HG03095 (cell line): Measurements from ENCODE around the gene PDE3A.
"Not testable (repeated sequence)": the region's sequence is repeated elsewhere in the genome, so short reads cannot be mapped to it uniquely, and the experiment has no call there.

Experiments
- ATAC-seq: cut with Tn5 transposase; IDR thresholded peaks from one replicate; pipeline ENCODE4 v1.9.1; 2021; ENCODE audit warnings: moderate library complexity; ENCODE audit not compliant: unreplicated experiment

The PDE3A gene

GRCh38 chr12:20546267-20546666 lies 177.9 kb downstream of the PDE3A start:
- no peak for ATAC-seq

- ATAC-seq, result no peak
These were observed 179.7 kb downstream of the PDE3A start for GRCh38 chr12:20547816-20548575.

- ATAC-seq, result no peak
These were observed 180.3 kb downstream of the PDE3A start for GRCh38 chr12:20548611-20549010.

DNA sequence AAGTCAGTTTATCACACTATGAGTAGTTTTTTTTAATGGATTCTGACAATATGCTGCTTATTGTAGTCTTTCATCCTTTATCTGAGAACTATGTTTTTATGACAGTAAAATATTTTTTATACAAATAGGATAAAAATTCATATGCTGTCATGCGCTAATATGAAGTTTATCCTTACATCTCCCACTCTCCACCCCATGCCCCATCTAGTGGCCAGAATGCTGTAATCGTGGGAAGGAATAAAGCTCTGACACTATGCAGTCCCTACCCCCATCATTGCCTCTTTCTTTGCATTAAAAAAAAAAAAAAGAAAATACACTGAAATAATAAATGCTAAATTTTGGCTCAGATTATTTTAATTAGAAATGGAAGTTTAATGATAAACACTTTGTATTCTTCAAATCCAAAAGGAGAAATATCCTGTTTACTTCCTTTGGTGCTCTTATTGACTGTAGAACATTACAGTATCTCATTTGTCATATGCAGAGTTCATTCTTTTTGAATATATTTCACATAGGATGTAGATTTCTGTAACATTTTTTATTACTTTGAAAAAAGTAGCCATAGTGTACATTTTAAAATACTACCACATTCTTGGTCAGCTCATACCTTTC lies 180.9 kb downstream of the PDE3A start:
- ATAC-seq, result no peak

- not testable (repeated sequence) for ATAC-seq
These were observed 183.6 kb downstream of the PDE3A start for GRCh38 chr12:20551742-20552442.

DNA sequence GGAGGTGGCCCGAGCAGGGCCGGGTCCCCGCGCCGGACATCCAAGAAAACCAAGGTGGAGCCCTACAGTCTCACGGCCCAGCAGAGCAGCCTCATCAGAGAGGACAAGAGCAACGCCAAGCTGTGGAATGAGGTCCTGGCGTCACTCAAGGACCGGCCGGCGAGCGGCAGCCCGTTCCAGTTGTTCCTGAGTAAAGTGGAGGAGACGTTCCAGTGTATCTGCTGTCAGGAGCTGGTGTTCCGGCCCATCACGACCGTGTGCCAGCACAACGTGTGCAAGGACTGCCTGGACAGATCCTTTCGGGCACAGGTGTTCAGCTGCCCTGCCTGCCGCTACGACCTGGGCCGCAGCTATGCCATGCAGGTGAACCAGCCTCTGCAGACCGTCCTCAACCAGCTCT lies 184.2 kb downstream of the PDE3A start:
- ATAC-seq, result not testable (repeated sequence)

DNA sequence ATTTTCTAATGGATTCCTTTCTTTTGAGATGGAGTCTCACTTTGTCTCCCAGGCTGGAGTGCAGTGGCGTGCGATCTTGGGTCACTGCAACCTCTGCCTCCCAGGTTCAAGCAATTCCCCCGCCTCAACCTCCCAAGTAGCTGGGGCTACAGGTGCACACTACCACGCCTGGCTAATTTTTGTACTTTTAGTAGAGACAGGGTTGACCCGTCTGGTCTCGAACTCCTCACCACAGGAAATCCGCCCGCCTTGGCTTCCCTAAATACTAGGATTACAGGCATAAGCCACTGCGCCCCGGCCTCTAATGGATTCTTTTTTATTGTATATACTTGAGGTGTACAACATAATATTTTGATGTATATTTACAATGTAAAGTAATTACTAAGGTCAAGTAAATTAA lies 186.7 kb downstream of the PDE3A start:
- ATAC-seq, result no peak

GRCh38 chr12:20555771-20556170 lies 187.4 kb downstream of the PDE3A start:
- ATAC-seq, result no peak

DNA sequence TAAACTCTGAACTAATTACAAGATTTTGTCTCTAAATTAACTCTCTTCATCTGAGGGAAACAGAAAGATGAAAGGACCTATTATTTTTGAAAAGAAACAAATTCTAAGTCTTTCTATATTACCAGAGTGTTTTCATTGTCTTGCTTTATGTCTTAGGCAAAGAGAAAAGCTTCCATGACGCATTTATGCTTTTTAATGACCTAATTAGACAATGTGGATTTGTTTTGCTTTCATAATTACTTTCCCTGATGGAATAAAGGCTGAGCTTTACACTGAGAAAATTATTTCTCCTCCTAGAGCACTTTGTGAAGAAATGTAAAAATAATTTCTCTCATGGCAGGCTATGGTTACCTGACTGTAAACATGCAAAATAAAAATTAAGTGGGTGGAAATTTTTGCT lies 188.8 kb downstream of the PDE3A start:
- no peak for ATAC-seq

DNA sequence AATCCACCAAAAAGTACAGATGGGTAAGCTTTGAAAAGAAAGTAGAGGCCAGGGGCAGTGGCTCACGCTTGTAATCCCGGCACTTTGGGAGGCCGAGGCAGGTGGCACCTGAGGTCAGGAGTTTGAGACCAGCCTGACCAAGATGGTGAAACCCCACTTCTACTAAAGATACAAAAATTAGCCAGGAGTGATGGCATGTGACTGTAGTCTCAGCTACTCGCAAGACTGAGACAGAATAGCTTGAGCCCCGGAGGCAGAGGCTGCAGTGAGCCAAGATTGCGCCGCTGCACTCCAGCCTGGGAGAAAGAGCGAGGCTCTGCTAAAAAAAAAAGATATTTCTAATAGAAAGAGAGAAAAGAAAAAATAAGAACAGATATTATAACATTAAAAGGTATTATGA lies 192.6 kb downstream of the PDE3A start:
- no peak for ATAC-seq

DNA sequence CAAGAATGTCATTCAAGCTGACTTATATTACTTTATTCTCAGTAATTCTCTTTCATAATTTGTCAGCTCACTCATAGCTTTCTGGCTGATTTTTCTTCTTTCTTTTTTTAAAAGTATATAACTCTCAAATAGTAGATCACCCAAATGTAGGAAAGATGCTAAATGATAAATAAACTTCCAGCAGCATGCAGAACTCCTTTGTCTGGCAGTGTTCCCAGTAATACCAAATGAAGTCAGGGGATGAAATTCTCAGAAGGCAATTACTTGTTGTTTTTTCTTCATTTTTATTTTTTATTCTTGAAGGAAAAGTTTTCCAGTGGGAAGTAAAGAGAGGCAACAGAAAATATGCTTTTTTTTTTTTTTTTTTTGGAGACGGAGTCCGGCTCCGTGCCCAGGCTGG lies 193.5 kb downstream of the PDE3A start:
- no peak for ATAC-seq

DNA sequence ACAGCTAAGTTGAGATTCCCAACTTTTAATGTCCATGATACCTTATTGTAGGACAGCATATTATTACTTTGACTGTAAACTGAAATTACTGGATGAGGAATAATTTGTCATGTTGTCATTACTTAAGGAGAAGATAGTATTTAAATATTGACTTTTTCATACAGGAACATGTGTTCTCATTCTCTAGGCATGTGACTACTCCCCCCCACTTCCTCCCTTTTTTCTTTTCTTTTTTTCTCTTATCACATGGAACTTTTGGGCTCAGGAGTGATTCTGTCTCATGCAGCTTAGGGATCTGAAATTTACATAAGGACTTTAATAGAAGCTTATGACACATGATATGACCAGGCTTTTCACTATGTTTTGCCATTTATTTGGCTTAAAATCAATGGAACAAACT lies 199.1 kb downstream of the PDE3A start:
- no peak for ATAC-seq

- ATAC-seq, result no peak
These were observed 204.1 kb downstream of the PDE3A start for GRCh38 chr12:20572451-20572850.

DNA sequence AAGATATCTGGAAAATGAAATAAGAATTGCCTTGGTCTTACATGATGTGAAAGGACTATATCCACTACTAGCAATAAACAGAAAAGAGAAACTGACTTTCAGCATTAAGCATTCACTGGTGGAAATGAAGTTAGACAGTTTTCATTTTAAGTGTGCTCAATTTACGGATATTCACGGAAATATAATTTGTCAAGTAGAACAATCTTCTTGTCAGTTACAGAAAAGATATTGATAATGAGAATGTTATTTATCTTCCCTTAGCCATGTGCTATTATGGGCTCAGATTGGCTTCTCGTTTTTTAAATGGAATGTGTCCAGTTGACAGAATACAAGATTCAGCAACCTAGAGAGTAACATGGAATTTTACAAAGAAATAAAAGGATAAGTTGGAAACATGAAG lies 208.2 kb downstream of the PDE3A start:
- no peak for ATAC-seq

- no peak for ATAC-seq
These were observed 208.7 kb downstream of the PDE3A start for GRCh38 chr12:20577054-20577453.

DNA sequence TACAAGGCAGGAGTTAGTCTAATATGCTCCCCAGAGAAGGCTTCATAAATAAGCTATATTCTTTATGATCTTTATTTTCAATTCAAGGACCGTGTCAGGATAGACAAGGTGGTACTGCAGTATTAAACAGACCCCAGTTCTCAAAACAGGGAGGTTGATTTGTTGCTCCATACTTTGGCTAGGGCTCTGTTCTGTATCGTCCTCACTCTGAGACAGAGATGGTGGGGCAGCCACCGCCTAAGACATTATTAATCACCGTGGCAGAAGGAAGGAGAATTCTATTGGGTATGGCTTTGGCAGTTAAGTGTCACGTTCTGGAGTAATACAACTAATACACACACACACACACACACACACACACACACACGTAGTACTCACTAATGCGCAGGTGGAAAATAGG lies 209.8 kb downstream of the PDE3A start:
- no peak for ATAC-seq

DNA sequence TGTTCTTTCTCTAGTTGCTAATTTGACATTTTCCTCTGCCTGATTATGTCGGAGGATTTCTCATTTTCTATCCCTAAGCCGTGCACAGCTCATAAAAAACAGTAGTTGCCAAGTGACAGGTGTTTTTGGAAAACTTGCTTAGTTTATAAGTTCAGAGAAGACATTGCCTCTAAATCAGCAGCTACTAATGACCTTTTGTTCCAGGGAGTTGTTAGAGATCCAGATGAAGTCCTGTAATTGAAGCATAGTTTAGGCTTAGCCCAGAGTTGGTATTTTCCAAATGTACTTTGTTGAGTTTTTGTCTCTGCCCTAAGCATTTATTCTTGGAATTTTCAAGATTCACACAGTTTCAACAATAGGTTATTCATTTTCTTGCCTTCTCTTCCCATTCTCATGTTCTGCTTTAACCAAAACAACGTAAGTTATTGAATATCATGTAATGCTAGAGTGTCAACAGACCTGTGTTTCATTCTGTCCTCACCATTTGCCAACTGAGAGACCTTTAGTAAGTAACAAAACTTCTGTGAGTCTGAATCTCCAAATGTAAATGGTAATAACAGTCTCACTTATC lies 216.8 kb downstream of the PDE3A start:
- no peak for ATAC-seq

GRCh38 chr12:20585913-20586312 lies 217.6 kb downstream of the PDE3A start:
- ATAC-seq, result no peak

GRCh38 chr12:20588042-20588441 lies 219.7 kb downstream of the PDE3A start:
- ATAC-seq, result no peak

- no peak for ATAC-seq
These were observed 222.2 kb downstream of the PDE3A start for GRCh38 chr12:20590570-20590969.

DNA sequence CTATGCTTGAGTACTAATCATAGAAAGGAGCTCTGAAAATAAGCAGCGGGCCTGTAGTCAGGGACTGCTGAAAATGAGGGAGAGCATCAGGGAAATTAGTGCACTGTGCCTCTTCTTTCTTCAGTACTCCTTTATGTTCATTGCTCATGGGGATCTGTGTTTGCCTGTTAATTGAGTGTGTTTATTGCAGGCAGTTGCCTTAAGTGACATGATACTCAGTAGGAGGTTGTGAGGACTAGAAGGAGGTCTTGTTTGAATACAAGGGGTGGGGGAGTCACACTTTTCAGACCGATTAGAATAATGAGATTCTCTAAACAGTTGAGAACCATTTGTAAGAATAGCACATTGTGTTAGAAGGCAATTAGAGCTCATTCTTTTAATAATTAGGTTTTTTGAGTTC lies 224.2 kb downstream of the PDE3A start:
- ATAC-seq, result no peak

DNA sequence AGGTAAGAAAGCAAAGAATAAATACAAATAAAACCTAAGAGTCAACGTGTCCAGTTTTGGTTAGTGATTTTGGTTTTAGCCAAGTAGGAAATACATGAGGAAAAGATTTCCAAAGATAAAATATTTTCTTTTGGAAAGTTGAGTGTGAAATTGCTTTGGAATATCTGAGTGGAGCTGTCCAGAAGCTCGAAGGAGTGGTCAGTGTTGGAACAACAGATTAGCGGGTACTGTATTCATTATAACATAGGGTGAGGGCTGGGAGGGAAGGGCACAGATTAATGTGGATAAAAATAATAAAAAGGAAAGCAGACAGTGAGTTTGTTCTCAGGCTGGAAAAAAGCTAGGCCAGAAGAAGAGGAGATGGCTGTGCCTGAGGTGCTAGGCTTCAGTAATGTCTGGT lies 225.3 kb downstream of the PDE3A start:
- no peak for ATAC-seq
